Measurements from ENCODE around the gene TMEM178B.

GRCh38 chr7:141525973-141526514 lies 452.2 kb downstream of the TMEM178B start:
- TF ChIP-seq EP300 (IDR thresholded peaks at IDR 0.05; ENCODE audit: low read length), result no peak
- TF ChIP-seq POLR2A (conservative IDR thresholded peaks at IDR 0.05), result no peak
